ENCODE results near the gene CLP1. TPM values are rescaled to one million over a fixed set of nuclear protein-coding genes. Genes with fewer than 3 reads are reported as not detected.

Gene CLP1
- total RNA-seq, 1 experiment from 2014 or later = 23.4 TPM

DNA sequence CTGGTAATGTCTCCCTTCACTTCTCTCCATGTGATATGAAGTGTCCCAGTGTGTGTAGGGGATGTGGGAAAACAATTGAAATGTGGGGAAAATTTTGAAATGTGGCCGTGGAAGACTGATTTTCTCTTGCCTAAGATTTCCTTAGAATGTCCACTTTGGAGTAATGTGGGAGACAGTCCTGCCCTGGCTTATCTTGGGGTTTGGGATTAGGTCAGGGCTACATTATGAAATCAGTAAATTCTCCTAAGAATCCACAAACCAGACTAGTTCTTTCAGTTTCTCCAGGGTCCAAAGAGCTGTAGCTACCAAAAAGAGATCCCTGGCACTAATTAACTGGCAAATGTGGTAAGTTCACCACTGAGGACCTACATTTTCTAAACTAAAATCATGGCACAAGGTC is 30.7 kb upstream of the CLP1 start:
- POLR2A ChIA-PET (ENCODE audit: unreplicated experiment) = no interaction called here
- no peak overlapping the region for H3K4me3 ChIP-seq

DNA sequence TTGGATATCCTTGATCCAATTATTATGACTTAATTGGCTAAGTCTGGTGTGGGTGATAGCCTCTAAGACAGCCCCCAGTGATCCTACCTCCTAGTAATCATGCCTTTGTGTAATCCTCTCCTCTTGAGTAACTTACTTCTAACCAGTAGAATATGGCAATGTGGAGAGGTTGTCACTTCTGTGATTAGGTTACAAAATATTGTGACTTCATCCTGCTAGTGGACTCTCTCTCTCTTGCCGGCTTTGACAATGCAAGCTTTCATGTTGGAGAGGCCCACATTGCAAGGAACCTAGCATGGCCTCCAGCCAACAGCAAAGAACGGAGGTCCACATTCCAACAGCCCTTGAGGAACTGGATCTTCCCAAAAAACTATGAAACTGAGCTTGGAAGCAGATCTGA is 27.4 kb upstream of the CLP1 start:
- Histone ChIP-seq H3F3A (ENCODE audit: insufficient read depth, low read depth) (no peaks in the 10 kb centered on the region), H3K27me3 (ENCODE audit: insufficient read depth, low read depth) (peaks cover 13% of the 10 kb centered on the region; the same call in 1 of the 2 replicates), H3K79me2 (ENCODE audit: low read depth) (no peaks in the 10 kb centered on the region), H3K4me3 (no peak overlapping the region), H3K36me3 (ENCODE audit: low read depth) (no peaks in the 10 kb centered on the region), H2AFZ (no peak overlapping the region), H3K9me2 (ENCODE audit: insufficient read depth) (no peaks in the 10 kb centered on the region), H3K27ac (no peak overlapping the region), H3K4me2 (no peak overlapping the region), H3K9me3 (ENCODE audit: insufficient read depth, low read depth) (no peaks in the 10 kb centered on the region), H3K4me1 (replicated peaks; ENCODE audit: insufficient read depth) (no peaks in the 10 kb centered on the region), H4K20me1 (ENCODE audit: insufficient read depth) (no peaks in the 10 kb centered on the region)
- TF ChIP-seq EZH2 (IDR thresholded peaks at IDR 0.05; ENCODE audit: low read depth) = no peak
- TF ChIP-seq, protein P1, sequence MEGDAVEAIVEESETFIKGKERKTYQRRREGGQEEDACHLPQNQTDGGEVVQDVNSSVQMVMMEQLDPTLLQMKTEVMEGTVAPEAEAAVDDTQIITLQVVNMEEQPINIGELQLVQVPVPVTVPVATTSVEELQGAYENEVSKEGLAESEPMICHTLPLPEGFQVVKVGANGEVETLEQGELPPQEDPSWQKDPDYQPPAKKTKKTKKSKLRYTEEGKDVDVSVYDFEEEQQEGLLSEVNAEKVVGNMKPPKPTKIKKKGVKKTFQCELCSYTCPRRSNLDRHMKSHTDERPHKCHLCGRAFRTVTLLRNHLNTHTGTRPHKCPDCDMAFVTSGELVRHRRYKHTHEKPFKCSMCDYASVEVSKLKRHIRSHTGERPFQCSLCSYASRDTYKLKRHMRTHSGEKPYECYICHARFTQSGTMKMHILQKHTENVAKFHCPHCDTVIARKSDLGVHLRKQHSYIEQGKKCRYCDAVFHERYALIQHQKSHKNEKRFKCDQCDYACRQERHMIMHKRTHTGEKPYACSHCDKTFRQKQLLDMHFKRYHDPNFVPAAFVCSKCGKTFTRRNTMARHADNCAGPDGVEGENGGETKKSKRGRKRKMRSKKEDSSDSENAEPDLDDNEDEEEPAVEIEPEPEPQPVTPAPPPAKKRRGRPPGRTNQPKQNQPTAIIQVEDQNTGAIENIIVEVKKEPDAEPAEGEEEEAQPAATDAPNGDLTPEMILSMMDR (conservative IDR thresholded peaks at IDR 0.05) = no peak
- intact Hi-C loops (cut with micrococcal nuclease; ENCODE audit: unreplicated experiment) = no loop called here
- DNase-seq = no peak
- POLR2A ChIA-PET (ENCODE audit: unreplicated experiment) = no interaction called here
- CTCF ChIA-PET = no interaction called here
- no TSS peak for BruUV-seq (replicated peaks)

More for the DNA sequence above, 30.7 kb upstream of the CLP1 start:
- H3K27me3 ChIP-seq (ENCODE audit: insufficient read depth, low read depth) = peaks cover 16% of the 10 kb centered on the region; the same call in 1 of the 2 replicates
- TF ChIP-seq, protein P1 (conservative IDR thresholded peaks at IDR 0.05) = no peak
- TF ChIP-seq EZH2 (IDR thresholded peaks at IDR 0.05; ENCODE audit: low read depth) = no peak
- no peaks in the 10 kb centered on the region for H3K4me1 ChIP-seq (replicated peaks; ENCODE audit: insufficient read depth)
- no peaks in the 10 kb centered on the region for H3K79me2 ChIP-seq (ENCODE audit: low read depth)
- no peak for DNase-seq
- intact Hi-C loops (cut with micrococcal nuclease; ENCODE audit: unreplicated experiment) = no loop called here
- BruUV-seq (replicated peaks) = no TSS peak
- no peaks in the 10 kb centered on the region for H3K9me3 ChIP-seq (ENCODE audit: insufficient read depth, low read depth)
- no peaks in the 10 kb centered on the region for H3F3A ChIP-seq (ENCODE audit: insufficient read depth, low read depth)
- no peaks in the 10 kb centered on the region for H3K9me2 ChIP-seq (ENCODE audit: insufficient read depth)
- H3K4me2 ChIP-seq = no peak overlapping the region
- CTCF ChIA-PET = no interaction called here
- no peaks in the 10 kb centered on the region for H3K36me3 ChIP-seq (ENCODE audit: low read depth)
- no peak overlapping the region for H3K27ac ChIP-seq
- no peak overlapping the region for H2AFZ ChIP-seq
- H4K20me1 ChIP-seq (ENCODE audit: insufficient read depth) = no peaks in the 10 kb centered on the region

DNA sequence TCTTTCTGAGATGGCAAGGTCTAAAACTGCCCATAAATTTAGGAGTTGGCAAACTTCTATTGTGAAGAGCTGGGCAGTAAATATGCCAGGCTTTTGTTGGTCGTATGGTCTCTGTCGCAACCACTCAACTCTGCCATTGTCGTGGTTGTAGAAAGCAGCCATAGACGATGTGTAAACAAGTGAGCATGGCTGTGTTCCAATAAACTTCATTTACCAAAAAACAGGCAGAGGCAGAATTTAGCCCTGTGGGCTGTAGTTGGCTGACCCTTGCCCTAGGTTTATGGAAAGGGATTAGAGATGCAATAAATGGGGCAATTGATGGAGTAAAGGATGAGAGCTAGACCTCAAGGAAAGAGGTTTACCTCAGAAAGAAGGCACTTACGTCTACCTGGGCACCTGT is 25.4 kb upstream of the CLP1 start:
- no peak overlapping the region for H3K4me3 ChIP-seq
- H4K20me1 ChIP-seq (ENCODE audit: insufficient read depth) = no peaks in the 10 kb centered on the region
- no peak for DNase-seq
- no TSS peak for BruUV-seq (replicated peaks)
- H3K9me3 ChIP-seq (ENCODE audit: insufficient read depth, low read depth) = no peaks in the 10 kb centered on the region
- H3K9me2 ChIP-seq (ENCODE audit: insufficient read depth) = no peaks in the 10 kb centered on the region
- H3K4me2 ChIP-seq = no peak overlapping the region
- CTCF ChIA-PET = interaction anchor here (0.6 kb wide), 2 partner anchors 18 to 72 kb away, joined by 4 read pairs; partner anchors contain the start of gene YPEL4
- TF ChIP-seq, protein P1 (conservative IDR thresholded peaks at IDR 0.05) = no peak
- no peak for TF ChIP-seq EZH2 (IDR thresholded peaks at IDR 0.05; ENCODE audit: low read depth)
- H3K27me3 ChIP-seq (ENCODE audit: insufficient read depth, low read depth) = peaks cover 13% of the 10 kb centered on the region; the same call in 1 of the 2 replicates
- intact Hi-C loops (cut with micrococcal nuclease; ENCODE audit: unreplicated experiment) = no loop called here
- H3K4me1 ChIP-seq (replicated peaks; ENCODE audit: insufficient read depth) = no peaks in the 10 kb centered on the region
- POLR2A ChIA-PET (ENCODE audit: unreplicated experiment) = no interaction called here
- no peak overlapping the region for H2AFZ ChIP-seq
- no peaks in the 10 kb centered on the region for H3F3A ChIP-seq (ENCODE audit: insufficient read depth, low read depth)
- no peaks in the 10 kb centered on the region for H3K36me3 ChIP-seq (ENCODE audit: low read depth)
- H3K79me2 ChIP-seq (ENCODE audit: low read depth) = no peaks in the 10 kb centered on the region
- no peak overlapping the region for H3K27ac ChIP-seq
